ENCODE measurements around the gene SLC25A26. TPM values are rescaled to one million over a fixed set of nuclear protein-coding genes. Genes with fewer than 3 reads are reported as not detected.
A peak's percentile ranks its signal among the peaks of the same experiment; 100 is the strongest.
"Not testable (repeated sequence)": the region's sequence is repeated elsewhere in the genome, so short reads cannot be mapped to it uniquely, and the experiment has no call there.

The SLC25A26 gene
- polyA plus RNA-seq, 1 donor (not counting 4 experiments of a cell fraction or from before 2014, with no cell fraction given), result 25.2 TPM

- no peak for DNase-seq (ENCODE audit: low read depth, low spot score)
- peak overlapping the region; percentile 91 for H3K9ac ChIP-seq (ENCODE audit: control insufficient read depth, extremely low read depth, insufficient read depth, low read length)
Measured at GRCh38 chr3:66220066-66220465, 735 bp upstream of the SLC25A26 start.

GRCh38 chr3:66224220-66224619 is 3.4 kb downstream of the SLC25A26 start:
- no peak overlapping the region for H3K4me2 ChIP-seq (ENCODE audit: control insufficient read depth, extremely low read depth, insufficient read depth, low read depth, low read length)
- DNase-seq (ENCODE audit: low read depth, low spot score) (no peak), FAIRE-seq (no peak)
- H3K9me1 ChIP-seq (ENCODE audit: control insufficient read depth, extremely low read depth, insufficient read depth, low read length), result no peaks in the 10 kb centered on the region
- H3K27me3 ChIP-seq (ENCODE audit: control insufficient read depth, extremely low read depth, insufficient read depth, low read length), result no peaks in the 10 kb centered on the region
- H3K9ac ChIP-seq (ENCODE audit: control insufficient read depth, extremely low read depth, insufficient read depth, low read length), result no peak overlapping the region
- H3K79me2 ChIP-seq (ENCODE audit: control insufficient read depth, insufficient read depth, low read length), result peaks cover 18% of the 10 kb centered on the region
- dilution Hi-C loops (cut with MboI; ENCODE audit: extremely low pct_ligation_motif_present, low sequenced_read_pairs), result no loop called here
- H3K4me3 ChIP-seq (ENCODE audit: control insufficient read depth in 2 of 3, extremely low read depth in 1 of 3, insufficient read depth in 2 of 3, low read depth in 1 of 3, low read length in 3 of 3), result no peak overlapping the region
- peaks cover 5% of the 10 kb centered on the region for H3K4me1 ChIP-seq (ENCODE audit: control insufficient read depth, extremely low read depth, insufficient read depth, low read length)
- no peak overlapping the region for H3K27ac ChIP-seq (ENCODE audit: control insufficient read depth, insufficient read depth, low read length)
- peaks cover 0 to 3% of the 10 kb centered on the region in 2 experiments for H3K36me3 ChIP-seq (ENCODE audit: control insufficient read depth in 2 of 2, extremely low read depth in 1 of 2, insufficient read depth in 2 of 2, low read length in 2 of 2)
- no peak overlapping the region for H2AFZ ChIP-seq (ENCODE audit: control insufficient read depth, low read length)
- H3K9me3 ChIP-seq (ENCODE audit: control insufficient read depth, low read depth, low read length), result no peaks in the 10 kb centered on the region
- TF ChIP-seq, protein P1, sequence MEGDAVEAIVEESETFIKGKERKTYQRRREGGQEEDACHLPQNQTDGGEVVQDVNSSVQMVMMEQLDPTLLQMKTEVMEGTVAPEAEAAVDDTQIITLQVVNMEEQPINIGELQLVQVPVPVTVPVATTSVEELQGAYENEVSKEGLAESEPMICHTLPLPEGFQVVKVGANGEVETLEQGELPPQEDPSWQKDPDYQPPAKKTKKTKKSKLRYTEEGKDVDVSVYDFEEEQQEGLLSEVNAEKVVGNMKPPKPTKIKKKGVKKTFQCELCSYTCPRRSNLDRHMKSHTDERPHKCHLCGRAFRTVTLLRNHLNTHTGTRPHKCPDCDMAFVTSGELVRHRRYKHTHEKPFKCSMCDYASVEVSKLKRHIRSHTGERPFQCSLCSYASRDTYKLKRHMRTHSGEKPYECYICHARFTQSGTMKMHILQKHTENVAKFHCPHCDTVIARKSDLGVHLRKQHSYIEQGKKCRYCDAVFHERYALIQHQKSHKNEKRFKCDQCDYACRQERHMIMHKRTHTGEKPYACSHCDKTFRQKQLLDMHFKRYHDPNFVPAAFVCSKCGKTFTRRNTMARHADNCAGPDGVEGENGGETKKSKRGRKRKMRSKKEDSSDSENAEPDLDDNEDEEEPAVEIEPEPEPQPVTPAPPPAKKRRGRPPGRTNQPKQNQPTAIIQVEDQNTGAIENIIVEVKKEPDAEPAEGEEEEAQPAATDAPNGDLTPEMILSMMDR (optimal IDR thresholded peaks at IDR 0.05 in 1 of 3, IDR thresholded peaks at IDR 0.05 in 1 of 3, conservative IDR thresholded peaks at IDR 0.05 in 1 of 3; ENCODE audit: extremely low read depth in 1 of 3, insufficient read depth in 2 of 3, low read length in 3 of 3), result no peak
- no peak for TF ChIP-seq EZH2 (IDR thresholded peaks at IDR 0.05; ENCODE audit: low read length)
- H4K20me1 ChIP-seq (ENCODE audit: control insufficient read depth, extremely low read depth, insufficient read depth, low read length), result no peaks in the 10 kb centered on the region

More at GRCh38 chr3:66220066-66220465, 735 bp upstream of the SLC25A26 start:
- Histone ChIP-seq H3K36me3 (ENCODE audit: control insufficient read depth in 2 of 2, extremely low read depth in 1 of 2, insufficient read depth in 2 of 2, low read length in 2 of 2) (peaks cover 0 to 3% of the 10 kb centered on the region in 2 experiments), H2AFZ (ENCODE audit: control insufficient read depth, low read length) (peak overlapping the region; percentile 91), H4K20me1 (ENCODE audit: control insufficient read depth, extremely low read depth, insufficient read depth, low read length) (no peaks in the 10 kb centered on the region), H3K27me3 (ENCODE audit: control insufficient read depth, extremely low read depth, insufficient read depth, low read length) (no peaks in the 10 kb centered on the region), H3K9me1 (ENCODE audit: control insufficient read depth, extremely low read depth, insufficient read depth, low read length) (no peaks in the 10 kb centered on the region), H3K27ac (ENCODE audit: control insufficient read depth, insufficient read depth, low read length) (peak overlapping the region; percentile 91), H3K4me3 (ENCODE audit: control insufficient read depth in 2 of 3, extremely low read depth in 1 of 3, insufficient read depth in 2 of 3, low read depth in 1 of 3, low read length in 3 of 3) (peak overlapping the region; percentile 87 to 92 (median 90)), H3K79me2 (ENCODE audit: control insufficient read depth, insufficient read depth, low read length) (peaks cover 15% of the 10 kb centered on the region), H3K9me3 (ENCODE audit: control insufficient read depth, low read depth, low read length) (no peaks in the 10 kb centered on the region), H3K4me1 (ENCODE audit: control insufficient read depth, extremely low read depth, insufficient read depth, low read length) (peaks cover 5% of the 10 kb centered on the region), H3K4me2 (ENCODE audit: control insufficient read depth, extremely low read depth, insufficient read depth, low read depth, low read length) (peak overlapping the region; percentile 57)
- dilution Hi-C loops (cut with MboI; ENCODE audit: extremely low pct_ligation_motif_present, low sequenced_read_pairs), result no loop called here
- FAIRE-seq, result no peak
- TF ChIP-seq, protein P1 (optimal IDR thresholded peaks at IDR 0.05 in 1 of 3, IDR thresholded peaks at IDR 0.05 in 1 of 3, conservative IDR thresholded peaks at IDR 0.05 in 1 of 3; ENCODE audit: extremely low read depth in 1 of 3, insufficient read depth in 2 of 3, low read length in 3 of 3), result no peak
- TF ChIP-seq EZH2 (IDR thresholded peaks at IDR 0.05; ENCODE audit: low read length), result no peak

- H3K27ac ChIP-seq (ENCODE audit: control insufficient read depth, insufficient read depth, low read length); H3K9me1 ChIP-seq (ENCODE audit: control insufficient read depth, extremely low read depth, insufficient read depth, low read length); H3K4me2 ChIP-seq (ENCODE audit: control insufficient read depth, extremely low read depth, insufficient read depth, low read depth, low read length); H3K36me3 ChIP-seq (ENCODE audit: control insufficient read depth in 2 of 2, extremely low read depth in 1 of 2, insufficient read depth in 2 of 2, low read length in 2 of 2); H2AFZ ChIP-seq (ENCODE audit: control insufficient read depth, low read length); H3K27me3 ChIP-seq (ENCODE audit: control insufficient read depth, extremely low read depth, insufficient read depth, low read length); H3K9ac ChIP-seq (ENCODE audit: control insufficient read depth, extremely low read depth, insufficient read depth, low read length); DNase-seq (ENCODE audit: low read depth, low spot score); H3K4me3 ChIP-seq (ENCODE audit: control insufficient read depth in 2 of 3, extremely low read depth in 1 of 3, insufficient read depth in 2 of 3, low read depth in 1 of 3, low read length in 3 of 3); H3K9me3 ChIP-seq (ENCODE audit: control insufficient read depth, low read depth, low read length); H4K20me1 ChIP-seq (ENCODE audit: control insufficient read depth, extremely low read depth, insufficient read depth, low read length); dilution Hi-C loops (cut with MboI; ENCODE audit: extremely low pct_ligation_motif_present, low sequenced_read_pairs); FAIRE-seq; H3K4me1 ChIP-seq (ENCODE audit: control insufficient read depth, extremely low read depth, insufficient read depth, low read length): not testable (repeated sequence)
- peaks cover 21% of the 10 kb centered on the region for H3K79me2 ChIP-seq (ENCODE audit: control insufficient read depth, insufficient read depth, low read length)
Measured at GRCh38 chr3:66226093-66226492, 5.3 kb downstream of the SLC25A26 start.
